Measurements from ENCODE around the gene DPH2. TPM values are rescaled to one million over a fixed set of nuclear protein-coding genes. Genes with fewer than 3 reads are reported as not detected.

The DPH2 gene
- polyA plus RNA-seq, 3 donors, result 13.0 to 23.6 (median 14.1) TPM

- peaks cover 0 to 7% (median 5%) of the 10 kb centered on the region in 3 donors for H3K27me3 Mint-ChIP-seq (ENCODE audit: low read depth in 3 of 3)
- no peak overlapping the region for H3K27ac ChIP-seq (ENCODE audit: low read depth in 1 of 2, low read length in 2 of 2)
- intact Hi-C loops (cut with micrococcal nuclease), result no loop called here
- H3K36me3 ChIP-seq (replicated peaks in 1 of 2; ENCODE audit: control insufficient read depth in 1 of 2, insufficient read depth in 2 of 2, low read length in 2 of 2), result no peaks in the 10 kb centered on the region
- no peaks in the 10 kb centered on the region for H3K36me3 Mint-ChIP-seq
- no peaks in the 10 kb centered on the region for H3K27me3 ChIP-seq (ENCODE audit: control insufficient read depth in 2 of 2, insufficient read depth in 2 of 2, low read length in 2 of 2)
- H3K4me2 ChIP-seq (replicated peaks; ENCODE audit: extremely low read depth, low read length, poor library complexity, severe bottlenecking), result no peak overlapping the region
- peak overlapping the region in 1 of 7 donors; percentile 74 for H3K27ac Mint-ChIP-seq
- no peaks in the 10 kb centered on the region for H3K9me3 ChIP-seq (replicated peaks in 1 of 2; ENCODE audit: control insufficient read depth in 1 of 2, insufficient read depth in 1 of 2, low read length in 2 of 2)
- 97% methylated on average over 21 of the region's 22 CpGs for WGBS (ENCODE audit: insufficient coverage)
- no peaks in the 10 kb centered on the region for H4K20me1 ChIP-seq (ENCODE audit: insufficient read depth, low read length)
- peaks cover 7% of the 10 kb centered on the region for H3K4me1 Mint-ChIP-seq
- peaks cover 0 to under 1% of the 10 kb centered on the region in 2 donors for H3K4me1 ChIP-seq (ENCODE audit: control insufficient read depth in 1 of 2, insufficient read depth in 2 of 2, low read length in 2 of 2)
- H3K4me3 ChIP-seq (replicated peaks in 1 of 3; ENCODE audit: low read depth in 2 of 3, low read length in 3 of 3), result no peak overlapping the region
- no peak overlapping the region for H3K9ac ChIP-seq (ENCODE audit: insufficient read depth, low read length, poor library complexity, severe bottlenecking)
- TF ChIP-seq CTCF (IDR thresholded peaks at IDR 0.05), result no peak
- no peaks in the 10 kb centered on the region for H3K9me3 Mint-ChIP-seq
- H2AFZ ChIP-seq (ENCODE audit: insufficient read depth, low read depth, low read length, poor library complexity, severe bottlenecking), result no peak overlapping the region
- H3K4me3 Mint-ChIP-seq, result no peak overlapping the region
- H3K79me2 ChIP-seq (ENCODE audit: insufficient read depth, low read length), result no peaks in the 10 kb centered on the region
- DNase-seq, result no peak
Observed at GRCh38 chr1:43997295-43997999, 27.6 kb downstream of the DPH2 start.

GRCh38 chr1:43998000-43998378 lies 28.2 kb downstream of the DPH2 start:
- Histone ChIP-seq H3K9ac (ENCODE audit: insufficient read depth, low read length, poor library complexity, severe bottlenecking) (no peak overlapping the region), H3K27me3 (ENCODE audit: control insufficient read depth in 2 of 2, insufficient read depth in 2 of 2, low read length in 2 of 2) (no peaks in the 10 kb centered on the region), H4K20me1 (ENCODE audit: insufficient read depth, low read length) (no peaks in the 10 kb centered on the region), H2AFZ (ENCODE audit: insufficient read depth, low read depth, low read length, poor library complexity, severe bottlenecking) (no peak overlapping the region), H3K4me2 (replicated peaks; ENCODE audit: extremely low read depth, low read length, poor library complexity, severe bottlenecking) (no peak overlapping the region), H3K4me1 (ENCODE audit: control insufficient read depth in 1 of 2, insufficient read depth in 2 of 2, low read length in 2 of 2) (no peaks in the 10 kb centered on the region), H3K9me3 (replicated peaks in 1 of 2; ENCODE audit: control insufficient read depth in 1 of 2, insufficient read depth in 1 of 2, low read length in 2 of 2) (no peaks in the 10 kb centered on the region), H3K27ac (ENCODE audit: low read depth in 1 of 2, low read length in 2 of 2) (no peak overlapping the region), H3K36me3 (replicated peaks in 1 of 2; ENCODE audit: control insufficient read depth in 1 of 2, insufficient read depth in 2 of 2, low read length in 2 of 2) (no peaks in the 10 kb centered on the region), H3K79me2 (ENCODE audit: insufficient read depth, low read length) (no peaks in the 10 kb centered on the region), H3K4me3 (replicated peaks in 1 of 3; ENCODE audit: low read depth in 2 of 3, low read length in 3 of 3) (no peak overlapping the region)
- peaks cover 4% of the 10 kb centered on the region for H3K4me1 Mint-ChIP-seq
- peaks cover 0 to 10% (median 5%) of the 10 kb centered on the region in 3 donors for H3K27me3 Mint-ChIP-seq (ENCODE audit: low read depth in 3 of 3)
- peak overlapping the region in 1 of 7 donors; percentile 74 for H3K27ac Mint-ChIP-seq
- H3K4me3 Mint-ChIP-seq, result no peak overlapping the region
- WGBS (ENCODE audit: insufficient coverage), result 98% methylated on average over 8 of the region's 11 CpGs
- no peaks in the 10 kb centered on the region for H3K36me3 Mint-ChIP-seq
- intact Hi-C loops (cut with micrococcal nuclease), result no loop called here
- H3K9me3 Mint-ChIP-seq, result no peaks in the 10 kb centered on the region
- no peak for TF ChIP-seq CTCF (IDR thresholded peaks at IDR 0.05)
- no peak for DNase-seq
